ENCODE data around the gene CTTNBP2.

GRCh38 chr7:117862378-117862777 is 10.9 kb downstream of the CTTNBP2 start:
- TF ChIP-seq CTCF (tag by site-specific recombination; IDR thresholded peaks at IDR 0.05) (no peak), ZNF274 (IDR thresholded peaks at IDR 0.05; ENCODE audit: low read length) (no peak), ZNF274 (tag by site-specific recombination; IDR thresholded peaks at IDR 0.05; ENCODE audit: borderline replicate concordance) (no peak), ZFP37 (tag by site-specific recombination; IDR thresholded peaks at IDR 0.05) (no peak), IKZF3 (tag by site-specific recombination; IDR thresholded peaks at IDR 0.05) (no peak), ZBTB44 (tag by site-specific recombination; IDR thresholded peaks at IDR 0.05) (no peak), ZBTB1 (tag by site-specific recombination; IDR thresholded peaks at IDR 0.05) (no peak), ZNF292 (tag by site-specific recombination; IDR thresholded peaks at IDR 0.05; ENCODE audit: borderline replicate concordance, low read depth) (no peak), ZNF239 (tag by site-specific recombination; IDR thresholded peaks at IDR 0.05) (no peak), KLF10 (tag by site-specific recombination; IDR thresholded peaks at IDR 0.05) (no peak), ZNF580 (tag by site-specific recombination; IDR thresholded peaks at IDR 0.05) (no peak), ZNF140 (tag by site-specific recombination; IDR thresholded peaks at IDR 0.05) (no peak), ZBTB10 (tag by site-specific recombination; IDR thresholded peaks at IDR 0.05) (no peak), YY1 (tag by site-specific recombination; IDR thresholded peaks at IDR 0.05) (no peak)
